Liver (tissue), 3 donors: ENCODE data around the gene MYOF.

Experiments used
- FOXA1 ChIP-seq: IDR thresholded peaks from 2 replicates; pipeline ENCODE4 v1.6.1; 2016; ENCODE audit warnings: antibody characterized with exemption
- HNF4A ChIP-seq, 2 donors: conservative IDR thresholded peaks; 2 replicates each; pipeline ENCODE4 v1.6.1; 2016; ENCODE audit warnings: antibody characterized with exemption in 2 of 2, mild to moderate bottlenecking in 2 of 2
- HNF4G ChIP-seq: IDR thresholded peaks from 2 replicates; pipeline ENCODE4 v1.6.1; 2016; ENCODE audit warnings: antibody characterized with exemption
- RAD21 ChIP-seq, 2 donors: IDR thresholded peaks; 2 replicates each; pipeline ENCODE4 v1.6.1; 2016; ENCODE audit warnings: antibody characterized with exemption in 2 of 2, mild to moderate bottlenecking in 2 of 2
- TAF1 ChIP-seq: conservative IDR thresholded peaks from 2 replicates; pipeline ENCODE4 v1.6.1; 2016; ENCODE audit warnings: antibody characterized with exemption, mild to moderate bottlenecking
- TF ChIP-seq, protein P1 (sequence below): fragments of 150-350 bp; IDR thresholded peaks from 2 replicates; pipeline ENCODE4 v1.5.1; 2017; ENCODE audit warnings: improper control_type of control experiment, low read depth, low read length; ENCODE audit not compliant: missing input control
- TF ChIP-seq, protein P2 (sequence below): IDR thresholded peaks from 2 replicates; pipeline ENCODE4 v1.6.1; 2016; ENCODE audit warnings: antibody characterized with exemption, mild to moderate bottlenecking
- TF ChIP-seq, protein P3 (sequence below): IDR thresholded peaks from 2 replicates; pipeline ENCODE4 v1.6.1; 2016; ENCODE audit warnings: antibody characterized with exemption
- TF ChIP-seq, protein P4 (sequence below): IDR thresholded peaks from 2 replicates; pipeline ENCODE4 v1.6.1; 2016; ENCODE audit warnings: antibody characterized with exemption
- donor health status: healthy.
- donor health status: healthy.

DNA sequence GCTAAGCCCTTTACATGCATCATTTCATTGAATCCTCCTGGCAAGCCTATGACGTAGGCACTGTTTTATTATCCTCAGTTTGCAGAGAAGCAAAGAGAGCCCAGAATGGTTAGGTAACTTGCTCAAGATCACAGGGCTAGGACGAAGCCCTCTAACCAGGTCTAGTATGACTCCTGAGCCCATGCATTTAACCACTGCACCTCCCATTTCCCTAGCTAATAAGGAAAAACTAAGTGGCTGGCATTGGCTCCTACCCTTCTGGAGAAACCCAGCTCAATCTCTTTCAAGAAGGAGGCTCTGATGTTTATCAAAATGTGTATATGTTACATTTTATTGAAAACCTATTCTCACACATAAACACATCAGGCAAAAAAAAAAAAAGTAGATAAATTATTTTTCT, 19.8 kb downstream of the MYOF start:
- TF ChIP-seq, protein P1, sequence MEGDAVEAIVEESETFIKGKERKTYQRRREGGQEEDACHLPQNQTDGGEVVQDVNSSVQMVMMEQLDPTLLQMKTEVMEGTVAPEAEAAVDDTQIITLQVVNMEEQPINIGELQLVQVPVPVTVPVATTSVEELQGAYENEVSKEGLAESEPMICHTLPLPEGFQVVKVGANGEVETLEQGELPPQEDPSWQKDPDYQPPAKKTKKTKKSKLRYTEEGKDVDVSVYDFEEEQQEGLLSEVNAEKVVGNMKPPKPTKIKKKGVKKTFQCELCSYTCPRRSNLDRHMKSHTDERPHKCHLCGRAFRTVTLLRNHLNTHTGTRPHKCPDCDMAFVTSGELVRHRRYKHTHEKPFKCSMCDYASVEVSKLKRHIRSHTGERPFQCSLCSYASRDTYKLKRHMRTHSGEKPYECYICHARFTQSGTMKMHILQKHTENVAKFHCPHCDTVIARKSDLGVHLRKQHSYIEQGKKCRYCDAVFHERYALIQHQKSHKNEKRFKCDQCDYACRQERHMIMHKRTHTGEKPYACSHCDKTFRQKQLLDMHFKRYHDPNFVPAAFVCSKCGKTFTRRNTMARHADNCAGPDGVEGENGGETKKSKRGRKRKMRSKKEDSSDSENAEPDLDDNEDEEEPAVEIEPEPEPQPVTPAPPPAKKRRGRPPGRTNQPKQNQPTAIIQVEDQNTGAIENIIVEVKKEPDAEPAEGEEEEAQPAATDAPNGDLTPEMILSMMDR = no peak
- TF ChIP-seq RAD21 (IDR thresholded peaks at IDR 0.05) = no peak
- TF ChIP-seq, protein P2, sequence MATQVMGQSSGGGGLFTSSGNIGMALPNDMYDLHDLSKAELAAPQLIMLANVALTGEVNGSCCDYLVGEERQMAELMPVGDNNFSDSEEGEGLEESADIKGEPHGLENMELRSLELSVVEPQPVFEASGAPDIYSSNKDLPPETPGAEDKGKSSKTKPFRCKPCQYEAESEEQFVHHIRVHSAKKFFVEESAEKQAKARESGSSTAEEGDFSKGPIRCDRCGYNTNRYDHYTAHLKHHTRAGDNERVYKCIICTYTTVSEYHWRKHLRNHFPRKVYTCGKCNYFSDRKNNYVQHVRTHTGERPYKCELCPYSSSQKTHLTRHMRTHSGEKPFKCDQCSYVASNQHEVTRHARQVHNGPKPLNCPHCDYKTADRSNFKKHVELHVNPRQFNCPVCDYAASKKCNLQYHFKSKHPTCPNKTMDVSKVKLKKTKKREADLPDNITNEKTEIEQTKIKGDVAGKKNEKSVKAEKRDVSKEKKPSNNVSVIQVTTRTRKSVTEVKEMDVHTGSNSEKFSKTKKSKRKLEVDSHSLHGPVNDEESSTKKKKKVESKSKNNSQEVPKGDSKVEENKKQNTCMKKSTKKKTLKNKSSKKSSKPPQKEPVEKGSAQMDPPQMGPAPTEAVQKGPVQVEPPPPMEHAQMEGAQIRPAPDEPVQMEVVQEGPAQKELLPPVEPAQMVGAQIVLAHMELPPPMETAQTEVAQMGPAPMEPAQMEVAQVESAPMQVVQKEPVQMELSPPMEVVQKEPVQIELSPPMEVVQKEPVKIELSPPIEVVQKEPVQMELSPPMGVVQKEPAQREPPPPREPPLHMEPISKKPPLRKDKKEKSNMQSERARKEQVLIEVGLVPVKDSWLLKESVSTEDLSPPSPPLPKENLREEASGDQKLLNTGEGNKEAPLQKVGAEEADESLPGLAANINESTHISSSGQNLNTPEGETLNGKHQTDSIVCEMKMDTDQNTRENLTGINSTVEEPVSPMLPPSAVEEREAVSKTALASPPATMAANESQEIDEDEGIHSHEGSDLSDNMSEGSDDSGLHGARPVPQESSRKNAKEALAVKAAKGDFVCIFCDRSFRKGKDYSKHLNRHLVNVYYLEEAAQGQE = no peak
- TF ChIP-seq, protein P3, sequence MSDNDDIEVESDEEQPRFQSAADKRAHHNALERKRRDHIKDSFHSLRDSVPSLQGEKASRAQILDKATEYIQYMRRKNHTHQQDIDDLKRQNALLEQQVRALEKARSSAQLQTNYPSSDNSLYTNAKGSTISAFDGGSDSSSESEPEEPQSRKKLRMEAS = no peak
- TF ChIP-seq, protein P4, sequence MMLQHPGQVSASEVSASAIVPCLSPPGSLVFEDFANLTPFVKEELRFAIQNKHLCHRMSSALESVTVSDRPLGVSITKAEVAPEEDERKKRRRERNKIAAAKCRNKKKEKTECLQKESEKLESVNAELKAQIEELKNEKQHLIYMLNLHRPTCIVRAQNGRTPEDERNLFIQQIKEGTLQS = no peak
- no peak for TF ChIP-seq HNF4G
- TF ChIP-seq TAF1 = no peak
- TF ChIP-seq HNF4A (conservative IDR thresholded peaks at IDR 0.05) = no peak
- no peak for TF ChIP-seq FOXA1
